GM18526 (cell line): ENCODE results near the gene CTSO.

Experiments
- POLR2A ChIP-seq: IDR thresholded peaks from 3 replicates; pipeline ENCODE4 v1.6.1; 2011; ENCODE audit not compliant: insufficient read length; ENCODE audit errors: extremely low read depth

Gene CTSO, protein sequence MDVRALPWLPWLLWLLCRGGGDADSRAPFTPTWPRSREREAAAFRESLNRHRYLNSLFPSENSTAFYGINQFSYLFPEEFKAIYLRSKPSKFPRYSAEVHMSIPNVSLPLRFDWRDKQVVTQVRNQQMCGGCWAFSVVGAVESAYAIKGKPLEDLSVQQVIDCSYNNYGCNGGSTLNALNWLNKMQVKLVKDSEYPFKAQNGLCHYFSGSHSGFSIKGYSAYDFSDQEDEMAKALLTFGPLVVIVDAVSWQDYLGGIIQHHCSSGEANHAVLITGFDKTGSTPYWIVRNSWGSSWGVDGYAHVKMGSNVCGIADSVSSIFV

DNA sequence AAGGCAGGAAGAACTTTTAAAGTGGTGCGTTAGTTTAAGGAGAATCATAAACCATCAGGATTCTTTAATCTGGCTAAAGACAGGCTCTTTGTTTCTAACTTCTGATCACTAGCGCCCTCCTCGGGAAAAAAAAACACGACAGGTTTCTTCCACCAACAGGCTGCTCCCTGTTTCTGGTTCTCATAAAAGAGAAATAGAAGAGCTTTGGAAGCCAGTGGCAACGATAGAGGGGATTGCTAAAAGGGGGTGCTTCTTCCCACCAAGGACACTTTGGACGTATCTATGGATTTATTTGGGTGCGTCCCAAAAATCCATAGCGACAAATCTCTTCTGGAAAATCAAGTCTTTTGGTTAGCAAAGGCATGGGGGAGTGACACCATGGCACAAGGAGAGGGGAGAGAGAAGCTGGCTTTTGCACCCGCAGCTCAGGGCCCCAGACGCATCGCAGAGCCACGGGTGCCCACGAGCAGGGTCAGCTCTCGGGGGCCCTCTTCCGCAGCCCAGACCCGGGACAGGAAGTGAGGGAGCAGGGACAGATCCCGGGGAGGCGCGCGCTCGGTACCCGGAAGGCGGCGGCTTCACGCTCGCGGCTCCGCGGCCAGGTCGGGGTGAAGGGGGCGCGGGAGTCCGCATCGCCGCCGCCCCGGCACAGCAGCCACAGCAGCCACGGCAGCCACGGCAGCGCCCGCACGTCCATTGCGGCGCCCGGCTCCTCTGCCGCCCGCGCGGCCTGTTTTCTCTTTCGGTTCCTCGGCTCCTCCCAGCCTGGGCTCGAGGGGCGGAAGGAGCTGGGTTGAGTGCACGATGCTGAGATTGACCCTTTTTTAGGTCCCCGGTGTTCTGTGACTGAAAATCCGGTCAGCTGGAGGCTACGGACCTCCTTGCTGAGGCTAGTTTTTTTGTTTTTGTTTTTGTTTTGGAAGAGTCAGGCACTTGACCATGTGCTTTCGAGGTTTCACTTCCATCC, at the start of gene CTSO:
CTSO (minus strand) TSS at position 716 of the 967 bp plus-strand sequence; CDS start at position 697, 19 bp downstream.
- peak; percentile 89 for TF ChIP-seq POLR2A

DNA sequence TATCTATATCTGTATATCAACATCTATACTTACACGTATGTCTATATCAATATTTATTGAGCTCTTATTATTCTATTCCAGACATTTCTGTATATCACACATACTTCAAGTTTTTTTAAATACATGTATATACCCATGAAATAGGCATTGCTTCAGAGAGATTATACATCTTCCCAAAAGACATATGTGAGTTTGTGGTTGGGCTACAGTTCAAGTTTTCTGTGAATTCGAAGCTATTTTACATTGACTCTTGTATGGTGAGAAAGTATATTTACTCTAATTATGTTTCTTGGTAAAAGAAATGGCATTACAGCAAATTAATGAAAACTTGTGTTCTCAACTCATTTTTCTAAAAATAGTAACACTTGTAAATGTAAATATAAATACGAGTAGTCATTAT, 46.8 kb upstream of the CTSO start:
- no peak for TF ChIP-seq POLR2A

DNA sequence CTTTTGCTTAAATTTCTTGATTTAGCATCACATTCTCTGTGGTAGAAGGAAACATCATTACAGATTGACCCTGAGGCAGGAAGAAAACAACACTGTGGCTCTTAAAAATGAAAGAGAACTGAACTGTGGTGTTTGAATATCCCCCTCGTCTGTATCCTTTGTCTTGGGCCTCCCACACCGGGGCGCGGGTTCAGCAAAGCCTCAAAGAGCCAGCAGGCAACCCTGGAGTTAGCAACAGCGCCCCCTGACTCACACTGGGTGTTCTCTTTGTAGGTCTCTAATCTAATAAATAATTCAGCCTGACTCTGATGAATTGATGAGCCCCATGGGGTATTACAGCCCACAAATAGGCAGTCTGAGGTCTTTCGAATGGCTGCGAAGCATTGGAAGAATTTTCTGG, 46.1 kb upstream of the CTSO start:
- no peak for TF ChIP-seq POLR2A

DNA sequence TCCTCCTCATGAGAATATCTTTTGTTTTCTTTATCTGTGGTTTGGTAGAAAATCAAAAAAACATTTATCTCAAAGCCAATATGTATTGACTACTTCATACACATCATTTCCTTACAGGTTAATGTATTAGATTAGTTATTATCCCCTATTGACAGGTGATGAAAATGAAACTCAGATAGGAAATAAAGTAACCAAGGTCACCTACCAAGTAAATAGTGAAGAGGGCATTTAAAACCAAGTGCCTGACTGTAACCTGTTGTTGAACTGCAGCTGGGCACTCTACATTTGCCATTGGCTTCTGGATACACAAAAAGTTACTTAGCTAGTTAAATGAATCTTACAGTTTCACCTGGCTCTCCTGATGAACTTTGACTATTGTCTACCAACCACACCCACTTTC, 41.4 kb upstream of the CTSO start:
- no peak for TF ChIP-seq POLR2A

DNA sequence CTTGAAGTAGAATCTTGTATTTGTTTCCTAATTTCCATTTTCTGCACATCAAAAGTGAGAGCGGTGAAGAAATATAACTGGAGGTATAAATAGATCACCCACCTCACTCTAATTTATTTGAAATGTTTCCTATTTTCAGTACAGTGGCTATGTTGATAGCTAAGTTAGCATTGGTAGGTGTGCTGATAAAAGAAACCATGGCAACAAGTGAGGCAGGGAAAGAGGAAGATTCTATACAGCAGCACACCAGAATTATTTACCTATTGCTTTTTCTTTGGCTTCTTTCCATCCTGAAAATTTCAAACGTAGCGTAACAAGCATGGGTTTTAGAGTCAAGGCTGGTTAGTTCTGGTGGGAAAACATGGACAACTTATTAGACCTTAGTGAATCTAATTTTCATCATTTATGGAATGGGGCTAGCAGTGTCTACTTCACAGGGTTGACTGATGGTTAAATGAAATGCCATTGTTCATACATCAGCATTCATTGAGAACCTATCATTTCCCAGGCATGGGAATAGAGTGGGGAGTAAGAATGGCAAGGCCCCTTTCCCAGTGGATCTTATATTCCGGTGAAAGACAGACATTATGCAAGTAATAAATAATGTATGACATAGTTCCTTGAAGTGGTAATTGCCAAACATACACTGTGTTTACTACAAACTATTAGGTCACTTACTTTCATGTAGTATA, 30.6 kb upstream of the CTSO start:
- TF ChIP-seq POLR2A, result no peak

DNA sequence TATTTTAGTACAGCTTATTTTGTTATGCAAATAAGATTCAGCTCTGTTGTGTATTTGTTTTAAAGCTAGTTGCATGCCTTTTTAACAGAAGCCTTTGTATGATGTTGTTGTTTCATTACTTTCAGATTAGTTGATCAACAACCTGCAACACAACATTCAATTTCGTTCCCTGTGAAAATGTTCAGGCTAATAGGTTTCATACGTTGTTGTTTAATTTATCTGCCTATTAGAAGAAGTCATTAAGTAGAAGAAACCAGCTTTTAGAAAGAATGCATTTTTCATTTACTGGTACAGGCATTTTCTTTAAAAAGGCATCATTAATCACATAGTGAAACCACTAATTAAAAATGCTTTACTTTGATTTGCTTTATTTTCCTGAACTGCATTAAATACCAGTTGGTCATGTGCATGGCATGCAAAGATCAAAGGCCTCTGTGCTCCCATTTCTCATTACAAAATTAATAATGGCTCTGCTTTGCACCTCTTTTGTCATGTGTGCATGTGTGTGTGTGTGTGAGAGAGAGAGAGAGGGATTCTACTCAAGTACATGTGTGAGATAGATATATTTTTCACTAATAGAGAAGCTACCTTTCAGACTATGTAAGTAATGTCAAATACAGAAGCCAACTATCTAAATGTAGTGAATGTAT, 29.2 kb upstream of the CTSO start:
- no peak for TF ChIP-seq POLR2A

GRCh38 chr4:155978810-155979209, 25.1 kb upstream of the CTSO start:
- no peak for TF ChIP-seq POLR2A

GRCh38 chr4:155975511-155975910, 21.8 kb upstream of the CTSO start:
- no peak for TF ChIP-seq POLR2A

DNA sequence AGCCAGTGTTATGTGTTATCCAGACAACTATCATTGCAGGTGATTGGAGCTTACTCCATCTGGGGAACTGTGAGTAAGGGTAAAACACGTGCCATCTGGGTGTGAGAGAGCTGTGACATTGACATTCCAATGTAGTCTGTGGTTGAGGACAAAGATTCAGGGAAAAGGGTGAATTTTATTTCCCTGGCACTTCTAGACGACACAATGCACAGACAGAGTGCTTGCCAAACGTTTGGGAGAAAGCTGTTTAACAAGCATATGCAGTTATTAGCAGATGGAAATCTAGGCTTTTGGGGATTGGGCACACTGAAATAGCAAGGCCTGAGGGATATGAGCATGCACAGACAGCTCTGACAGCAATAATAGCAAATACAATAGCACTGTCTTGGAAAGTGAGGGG, 21.3 kb upstream of the CTSO start:
- no peak for TF ChIP-seq POLR2A

- no peak for TF ChIP-seq POLR2A
Measured at GRCh38 chr4:155974476-155974749, 20.7 kb upstream of the CTSO start.

- no peak for TF ChIP-seq POLR2A
Measured at GRCh38 chr4:155973639-155974475, 20.2 kb upstream of the CTSO start.

- no peak for TF ChIP-seq POLR2A
Measured at GRCh38 chr4:155972098-155972497, 18.4 kb upstream of the CTSO start.

DNA sequence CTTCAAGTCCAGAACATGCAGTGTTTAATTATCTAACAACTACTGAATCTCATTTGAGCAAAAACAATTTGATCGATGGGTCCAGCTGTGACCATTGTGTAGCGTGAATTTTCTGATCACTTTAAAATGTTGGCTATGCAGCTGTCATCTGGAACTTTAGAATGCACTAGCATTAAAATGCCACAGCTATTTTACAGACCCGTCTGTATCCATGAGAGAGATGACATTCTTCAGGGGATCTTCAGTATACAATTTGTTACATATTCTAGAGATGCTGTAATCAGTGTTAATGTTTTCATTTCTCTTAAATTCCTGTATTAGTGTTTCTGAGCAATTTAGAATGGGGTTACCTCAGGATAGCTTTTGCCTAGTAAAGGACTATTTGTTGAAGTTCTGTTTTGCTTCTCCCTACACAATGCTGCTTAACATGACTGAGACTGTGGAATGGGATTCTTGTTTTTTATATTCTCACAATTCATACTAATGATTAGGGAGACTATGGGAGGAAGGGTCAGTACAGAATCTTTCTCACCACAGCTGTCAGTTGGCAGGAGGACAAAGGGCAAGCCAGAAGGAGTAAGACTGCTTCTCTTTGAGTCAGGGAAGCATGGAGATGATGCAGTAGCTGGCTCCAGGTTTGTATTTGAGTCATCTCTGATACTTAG, 13.2 kb upstream of the CTSO start:
- no peak for TF ChIP-seq POLR2A

GRCh38 chr4:155966171-155966570, 12.5 kb upstream of the CTSO start:
- no peak for TF ChIP-seq POLR2A
